Stomach (tissue), 4 donors: ENCODE results near the gene PCDHB3.

Experiments
- EP300 ChIP-seq: sonication (generic); formaldehyde crosslinking; IDR thresholded peaks from one replicate; pipeline ENCODE4 v1.6.1; 2017; ENCODE audit warnings: antibody characterized with exemption
- POLR2A ChIP-seq, 4 donors: fragments of 450-650 bp; IDR thresholded peaks; one replicate each; pipeline ENCODE4 v1.6.1; 2016; ENCODE audit warnings: antibody characterized with exemption in 4 of 4, control low read depth in 2 of 4, mild to moderate bottlenecking in 1 of 4, moderate library complexity in 1 of 4
- POLR2AphosphoS5 ChIP-seq, 3 donors: sonication (generic); formaldehyde crosslinking; IDR thresholded peaks; one replicate each; pipeline ENCODE4 v1.6.1; 2016; ENCODE audit warnings: antibody characterized with exemption in 3 of 3
- TF ChIP-seq, protein P1 (sequence below), 7 experiments: fragments of 450-650 bp in 4 of 7; fragments of 200-600 bp in 3 of 7; sonication (generic) in 3 of 7; IDR thresholded peaks; one replicate each; pipeline ENCODE4 v1.5.1; 2016 to 2019; ENCODE audit warnings: antibody characterized with exemption in 7 of 7, control low read depth in 2 of 7, mild to moderate bottlenecking in 1 of 7

DNA sequence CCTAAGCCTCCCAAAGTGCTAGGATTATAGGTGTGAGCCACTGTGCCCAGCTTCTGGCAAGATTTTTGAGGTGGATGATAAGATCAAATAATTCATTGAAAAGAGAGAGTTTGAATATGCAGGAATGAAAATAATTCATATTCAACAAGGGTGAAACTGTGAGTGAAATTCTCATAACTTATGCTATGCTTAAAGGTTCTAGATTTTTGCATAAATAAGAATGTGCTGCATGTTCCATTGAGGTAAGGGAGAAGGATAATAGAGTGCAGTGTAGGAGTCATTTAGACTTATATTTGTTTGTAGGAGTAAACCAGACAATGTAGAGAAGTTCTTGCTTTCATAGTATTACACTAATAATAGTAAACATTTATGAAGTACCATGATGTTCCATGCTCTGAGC is 18.0 kb upstream of the PCDHB3 start:
- TF ChIP-seq, protein P1, sequence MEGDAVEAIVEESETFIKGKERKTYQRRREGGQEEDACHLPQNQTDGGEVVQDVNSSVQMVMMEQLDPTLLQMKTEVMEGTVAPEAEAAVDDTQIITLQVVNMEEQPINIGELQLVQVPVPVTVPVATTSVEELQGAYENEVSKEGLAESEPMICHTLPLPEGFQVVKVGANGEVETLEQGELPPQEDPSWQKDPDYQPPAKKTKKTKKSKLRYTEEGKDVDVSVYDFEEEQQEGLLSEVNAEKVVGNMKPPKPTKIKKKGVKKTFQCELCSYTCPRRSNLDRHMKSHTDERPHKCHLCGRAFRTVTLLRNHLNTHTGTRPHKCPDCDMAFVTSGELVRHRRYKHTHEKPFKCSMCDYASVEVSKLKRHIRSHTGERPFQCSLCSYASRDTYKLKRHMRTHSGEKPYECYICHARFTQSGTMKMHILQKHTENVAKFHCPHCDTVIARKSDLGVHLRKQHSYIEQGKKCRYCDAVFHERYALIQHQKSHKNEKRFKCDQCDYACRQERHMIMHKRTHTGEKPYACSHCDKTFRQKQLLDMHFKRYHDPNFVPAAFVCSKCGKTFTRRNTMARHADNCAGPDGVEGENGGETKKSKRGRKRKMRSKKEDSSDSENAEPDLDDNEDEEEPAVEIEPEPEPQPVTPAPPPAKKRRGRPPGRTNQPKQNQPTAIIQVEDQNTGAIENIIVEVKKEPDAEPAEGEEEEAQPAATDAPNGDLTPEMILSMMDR (IDR thresholded peaks at IDR 0.05) = no peak
- no peak for TF ChIP-seq POLR2A (IDR thresholded peaks at IDR 0.05)
- no peak for TF ChIP-seq EP300
- no peak for TF ChIP-seq POLR2AphosphoS5 (IDR thresholded peaks at IDR 0.05)
